Caco-2 (cell line): ENCODE data around the gene CALCOCO2. TPM values are rescaled to one million over a fixed set of nuclear protein-coding genes. Genes with fewer than 3 reads are reported as not detected.
"Not testable (repeated sequence)": the region's sequence is repeated elsewhere in the genome, so short reads cannot be mapped to it uniquely, and the experiment has no call there.

Experiments
- BruUV-seq: library from RNA; stranded (reverse); fragments of 400-500 nt; replicated peaks from 2 replicates; lab custom pipeline; 2021; lab: Mats Ljungman, UMichigan
- CTCF ChIA-PET: fragments of 300-600 bp; sonication (Branson Sonifier 250); formaldehyde crosslinking; loops from one replicate; lab custom pipeline; 2022; ENCODE audit warnings: antibody characterized with exemption; lab: Charles Lee
- POLR2A ChIA-PET: fragments of 300-600 bp; sonication (Branson Sonifier 250); formaldehyde crosslinking; loops from one replicate; lab custom pipeline; 2022; ENCODE audit warnings: antibody characterized with exemption; lab: Charles Lee
- DNase-seq, 2 experiments: peaks; one replicate each; pipeline versions ENCODE4 v3.0.0 to v3.0.0-alpha.2; 2020 to 2022
- H3K27me3 ChIP-seq: replicated peaks from 2 replicates; pipeline ENCODE4 v1.6.0; 2011; ENCODE audit warnings: low read length; ENCODE audit not compliant: control insufficient read depth, insufficient read depth
- H3K36me3 ChIP-seq: 2 replicates; pipeline ENCODE4 v1.5.1; 2011; ENCODE audit warnings: low read length; ENCODE audit not compliant: control insufficient read depth, insufficient read depth
- H3K4me1 ChIP-seq: fragments of 250-450 bp; sonication (Bioruptor Pico); 2 replicates; pipeline ENCODE4 v1.5.1; 2020; ENCODE audit warnings: mild to moderate bottlenecking
- H3K4me3 ChIP-seq: 2 replicates; pipeline ENCODE4 v1.5.1; 2011; ENCODE audit warnings: low read depth, mild to moderate bottlenecking, control low read depth, low read length
- H3K9me3 ChIP-seq: fragments of 250-450 bp; sonication (Bioruptor Pico); 2 replicates; pipeline ENCODE4 v1.5.1; 2020; ENCODE audit warnings: mild to moderate bottlenecking, moderate library complexity
- H3K27ac Mint-ChIP-seq: one replicate; pipeline ENCODE4 v1.8.0; 2022; ENCODE audit warnings: mixed read lengths; ENCODE audit not compliant: unreplicated experiment
- H3K27me3 Mint-ChIP-seq: one replicate; pipeline ENCODE4 v1.8.0; 2022; ENCODE audit warnings: mixed read lengths; ENCODE audit not compliant: insufficient read depth, unreplicated experiment
- H3K36me3 Mint-ChIP-seq: one replicate; pipeline ENCODE4 v1.8.0; 2022; ENCODE audit warnings: mild to moderate bottlenecking, mixed read lengths; ENCODE audit not compliant: insufficient read depth, unreplicated experiment
- H3K4me1 Mint-ChIP-seq: one replicate; pipeline ENCODE4 v1.8.0; 2022; ENCODE audit warnings: low read depth, mixed read lengths; ENCODE audit not compliant: unreplicated experiment
- H3K4me3 Mint-ChIP-seq: one replicate; pipeline ENCODE4 v1.8.0; 2022; ENCODE audit warnings: mild to moderate bottlenecking, moderate library complexity, mixed read lengths; ENCODE audit not compliant: unreplicated experiment
- H3K9me3 Mint-ChIP-seq: one replicate; pipeline ENCODE4 v1.8.0; 2022; ENCODE audit warnings: mixed read lengths; ENCODE audit not compliant: unreplicated experiment
- CTCF ChIP-seq, 2 experiments: fragments of 200-600 bp in 1 of 2; IDR thresholded peaks; 1 replicate in 1 of 2; 2 replicates in 1 of 2; pipeline versions ENCODE4 v1.5.1 to v1.8.0; 2011 to 2022; ENCODE audit warnings: antibody characterized with exemption in 1 of 2, control low read depth in 1 of 2, inconsistent platforms in 1 of 2, low read depth in 1 of 2, low read length in 1 of 2, mild to moderate bottlenecking in 1 of 2, moderate library complexity in 1 of 2; ENCODE audit not compliant: insufficient read depth in 1 of 2, severe bottlenecking in 1 of 2, unreplicated experiment in 1 of 2
- intact Hi-C: fragments of 100-400 bp; cut with micrococcal nuclease; formaldehyde crosslinking; loops from one replicate; pipeline ENCODE4 v1.10.0; 2022; ENCODE audit not compliant: unreplicated experiment
- total RNA-seq: library from RNA; stranded (reverse); gene quantifications from 2 replicates; pipeline ENCODE4 v1.2.3, GENCODE V29; 2022

Gene CALCOCO2
- total RNA-seq, 1 experiment from 2014 or later: 233 TPM

DNA sequence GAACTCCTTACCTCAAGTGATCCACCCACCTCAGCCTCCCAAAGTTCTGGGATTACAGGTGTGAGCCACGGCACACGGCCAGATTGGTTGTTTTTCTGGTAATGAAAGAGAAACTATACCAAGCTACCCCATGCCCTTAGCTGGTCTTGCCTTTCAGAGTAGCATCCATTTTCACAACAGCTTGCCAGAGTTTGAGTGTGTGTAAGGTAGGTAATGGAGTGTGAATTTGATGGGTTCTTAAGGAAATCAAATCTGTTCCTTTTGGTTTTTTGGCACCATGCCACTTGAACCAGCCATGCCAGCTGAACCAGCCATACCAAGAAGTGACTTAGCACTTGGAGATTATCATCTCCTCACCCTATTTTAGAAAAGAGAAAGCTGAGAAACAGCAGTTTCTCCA is 5.1 kb downstream of the CALCOCO2 start:
- H3K27me3 ChIP-seq: no peaks in the 10 kb centered on the region
- H3K4me3 ChIP-seq: no peak overlapping the region
- no peak for DNase-seq
- Mint-ChIP-seq H3K9me3 (no peaks in the 10 kb centered on the region), H3K27me3 (no peaks in the 10 kb centered on the region), H3K4me1 (peaks cover 24% of the 10 kb centered on the region), H3K36me3 (peaks cover 19% of the 10 kb centered on the region), H3K4me3 (no peak overlapping the region), H3K27ac (no peak overlapping the region)
- CTCF ChIA-PET: interaction anchor here (1.3 to 5.0 kb wide), 2 partner anchors 43 to 49 kb away, joined by 5 to 37 read pairs; no protein-coding TSS in a partner anchor
- POLR2A ChIA-PET: interaction anchor here (0.5 to 0.7 kb wide), 2 partner anchors 22 to 139 kb away, joined by 3 read pairs; no protein-coding TSS in a partner anchor
- peaks cover 27% of the 10 kb centered on the region for H3K4me1 ChIP-seq
- no peaks in the 10 kb centered on the region for H3K36me3 ChIP-seq
- no TSS peak for BruUV-seq
- intact Hi-C loops: no loop called here
- H3K9me3 ChIP-seq: no peaks in the 10 kb centered on the region
- no peak for TF ChIP-seq CTCF (IDR thresholded peaks at IDR 0.05; ENCODE audit: insufficient read depth in 1 of 2, low read depth in 1 of 2, low read length in 1 of 2, severe bottlenecking in 1 of 2, unreplicated experiment in 1 of 2)

- H3K4me3 ChIP-seq, H3K36me3 ChIP-seq, intact Hi-C loops, BruUV-seq, H3K9me3 Mint-ChIP-seq, H3K27me3 Mint-ChIP-seq, H3K27me3 ChIP-seq, H3K4me3 Mint-ChIP-seq, DNase-seq, CTCF ChIA-PET, POLR2A ChIA-PET, H3K9me3 ChIP-seq: not testable (repeated sequence)
- Mint-ChIP-seq H3K4me1 (peaks cover 30% of the 10 kb centered on the region), H3K27ac (peak overlapping the region; percentile 9), H3K36me3 (peaks cover 20% of the 10 kb centered on the region)
- peaks cover 20% of the 10 kb centered on the region for H3K4me1 ChIP-seq
Observed at GRCh38 chr17:48837458-48837857, 6.6 kb downstream of the CALCOCO2 start.

DNA sequence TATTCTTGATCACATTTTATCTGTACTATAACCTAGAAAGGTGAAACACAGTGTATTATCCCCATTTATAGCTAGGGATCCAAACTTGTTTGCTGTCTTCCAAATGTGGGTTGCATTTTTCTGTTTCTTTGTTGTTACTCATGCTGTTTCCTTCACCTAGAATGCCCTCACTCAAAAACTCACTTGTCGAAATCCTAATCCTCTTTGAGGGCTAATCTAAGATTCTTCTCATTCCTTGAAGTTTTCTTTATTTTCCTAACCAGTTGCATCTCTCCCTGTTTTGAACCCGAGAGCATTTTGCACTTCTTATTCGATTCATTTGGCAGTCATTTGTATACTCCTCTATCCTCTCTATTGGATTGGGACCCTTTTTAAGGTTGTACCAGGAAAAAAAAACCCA is 9.6 kb downstream of the CALCOCO2 start:
- TF ChIP-seq CTCF (IDR thresholded peaks at IDR 0.05; ENCODE audit: insufficient read depth in 1 of 2, low read depth in 1 of 2, low read length in 1 of 2, severe bottlenecking in 1 of 2, unreplicated experiment in 1 of 2): no peak
- H3K36me3 ChIP-seq: no peaks in the 10 kb centered on the region
- Mint-ChIP-seq H3K4me3 (peak overlapping the region; percentile 1), H3K36me3 (peaks cover 35% of the 10 kb centered on the region), H3K9me3 (no peaks in the 10 kb centered on the region), H3K27me3 (no peaks in the 10 kb centered on the region), H3K27ac (peak overlapping the region; percentile 4), H3K4me1 (peaks cover 30% of the 10 kb centered on the region)
- no TSS peak for BruUV-seq
- H3K4me1 ChIP-seq: peaks cover 20% of the 10 kb centered on the region
- intact Hi-C loops: loop anchor here (1.0 kb wide), 1 partner anchor 9 kb away; the partner anchor contains the start of gene CALCOCO2
- CTCF ChIA-PET: interaction anchor here (1.0 to 1.6 kb wide), 2 partner anchors 26 to 39 kb away, joined by 3 to 10 read pairs; no protein-coding TSS in a partner anchor
- POLR2A ChIA-PET: no interaction called here
- no peaks in the 10 kb centered on the region for H3K27me3 ChIP-seq
- H3K4me3 ChIP-seq: no peak overlapping the region
- H3K9me3 ChIP-seq: no peaks in the 10 kb centered on the region
- no peak for DNase-seq
